Glomerular visceral epithelial cell (primary cell): Measurements from ENCODE around the gene SEC63.
"Not testable (repeated sequence)": the region's sequence is repeated elsewhere in the genome, so short reads cannot be mapped to it uniquely, and the experiment has no call there.

Experiments
- DNase-seq: peaks from one replicate; pipeline ENCODE4 v3.0.0-alpha.2; 2016; ENCODE audit errors: extremely low spot score

SEC63 gene

GRCh38 chr6:107973594-107973993, 15.6 kb upstream of the SEC63 start:
- DNase-seq = no peak

GRCh38 chr6:107972413-107973096, 14.5 kb upstream of the SEC63 start:
- DNase-seq = no peak

GRCh38 chr6:107971181-107971580, 13.2 kb upstream of the SEC63 start:
- no peak for DNase-seq

GRCh38 chr6:107970255-107970654, 12.2 kb upstream of the SEC63 start:
- no peak for DNase-seq

- DNase-seq = no peak
Observed at GRCh38 chr6:107968081-107968480, 10.1 kb upstream of the SEC63 start.

- DNase-seq = no peak
Observed at GRCh38 chr6:107965746-107966145, 7.7 kb upstream of the SEC63 start.

GRCh38 chr6:107962723-107963122, 4.7 kb upstream of the SEC63 start:
- DNase-seq = no peak

GRCh38 chr6:107959392-107959791, 1.4 kb upstream of the SEC63 start:
- no peak for DNase-seq

- DNase-seq = not testable (repeated sequence)
Observed at GRCh38 chr6:107958689-107959362, 818 bp upstream of the SEC63 start.

GRCh38 chr6:107957308-107957908, 600 bp downstream of the SEC63 start:
- DNase-seq = peak; percentile 58

- DNase-seq = peak; percentile 17
Observed at GRCh38 chr6:107956586-107957307, 1.3 kb downstream of the SEC63 start.

- no peak for DNase-seq
Observed at GRCh38 chr6:107956181-107956580, 1.8 kb downstream of the SEC63 start.

- not testable (repeated sequence) for DNase-seq
Observed at GRCh38 chr6:107953858-107954414, 4.1 kb downstream of the SEC63 start.

- DNase-seq = peak; percentile 29
Observed at GRCh38 chr6:107943626-107944439, 14.2 kb downstream of the SEC63 start.

- DNase-seq = no peak
Observed at GRCh38 chr6:107942142-107942541, 15.9 kb downstream of the SEC63 start.

GRCh38 chr6:107941627-107942026, 16.4 kb downstream of the SEC63 start:
- no peak for DNase-seq

- DNase-seq = no peak
Observed at GRCh38 chr6:107941199-107941598, 16.8 kb downstream of the SEC63 start.

GRCh38 chr6:107936910-107937292, 21.1 kb downstream of the SEC63 start:
- not testable (repeated sequence) for DNase-seq

- DNase-seq = no peak
Observed at GRCh38 chr6:107936162-107936909, 21.7 kb downstream of the SEC63 start.

GRCh38 chr6:107934229-107934628, 23.8 kb downstream of the SEC63 start:
- DNase-seq = not testable (repeated sequence)
